Measurements from ENCODE around the gene UBA6.
"Not testable (repeated sequence)": the region's sequence is repeated elsewhere in the genome, so short reads cannot be mapped to it uniquely, and the experiment has no call there.

UBA6 gene

GRCh38 chr4:67660418-67660817 is 40.5 kb downstream of the UBA6 start:
- no peak for DNase-seq

- no peak for DNase-seq
Measured at GRCh38 chr4:67659065-67659464, 41.9 kb downstream of the UBA6 start.

GRCh38 chr4:67658302-67658701 is 42.7 kb downstream of the UBA6 start:
- DNase-seq = no peak

- DNase-seq = no peak
Measured at GRCh38 chr4:67651536-67651935, 49.4 kb downstream of the UBA6 start.

GRCh38 chr4:67638136-67638535 is 62.8 kb downstream of the UBA6 start:
- DNase-seq = no peak

- not testable (repeated sequence) for DNase-seq
Measured at GRCh38 chr4:67636978-67637377, 64.0 kb downstream of the UBA6 start.

GRCh38 chr4:67635331-67635730 is 65.6 kb downstream of the UBA6 start:
- no peak for DNase-seq

GRCh38 chr4:67634741-67635140 is 66.2 kb downstream of the UBA6 start:
- no peak for DNase-seq

- DNase-seq = no peak
Measured at GRCh38 chr4:67632492-67632891, 68.5 kb downstream of the UBA6 start.

- no peak for DNase-seq
Measured at GRCh38 chr4:67624939-67625338, 76.0 kb downstream of the UBA6 start.

GRCh38 chr4:67616478-67616877 is 84.5 kb downstream of the UBA6 start:
- no peak for DNase-seq

- no peak for DNase-seq
Measured at GRCh38 chr4:67615119-67615518, 85.8 kb downstream of the UBA6 start.

- DNase-seq = no peak
Measured at GRCh38 chr4:67614186-67614585, 86.8 kb downstream of the UBA6 start.

- peak in 1 of 5 donors; percentile 3 for DNase-seq
Measured at GRCh38 chr4:67608027-67608426, 92.9 kb downstream of the UBA6 start.

- DNase-seq = no peak
Measured at GRCh38 chr4:67604749-67605148, 96.2 kb downstream of the UBA6 start.

- no peak for DNase-seq
Measured at GRCh38 chr4:67604029-67604381, 97.0 kb downstream of the UBA6 start.

GRCh38 chr4:67603310-67604028 is 97.5 kb downstream of the UBA6 start:
- no peak for DNase-seq

- no peak for DNase-seq
Measured at GRCh38 chr4:67593741-67594175, 107.2 kb downstream of the UBA6 start.

- no peak for DNase-seq
Measured at GRCh38 chr4:67587156-67587555, 113.8 kb downstream of the UBA6 start.

GRCh38 chr4:67584496-67584895 is 116.5 kb downstream of the UBA6 start:
- DNase-seq = no peak

- DNase-seq = no peak
Measured at GRCh38 chr4:67581913-67582312, 119.0 kb downstream of the UBA6 start.

GRCh38 chr4:67581208-67581857 is 119.6 kb downstream of the UBA6 start:
- DNase-seq = peak in 1 of 5 donors; percentile 57

GRCh38 chr4:67580577-67580976 is 120.4 kb downstream of the UBA6 start:
- peak in 1 of 5 donors; percentile 2 for DNase-seq

- no peak for DNase-seq
Measured at GRCh38 chr4:67576538-67576937, 124.4 kb downstream of the UBA6 start.

- DNase-seq = no peak
Measured at GRCh38 chr4:67576059-67576466, 124.9 kb downstream of the UBA6 start.

Measured in T-helper 1 cell (primary cell).